HEK293 (cell line): ENCODE measurements around the gene ISX.

Experiments
- CTCF ChIA-PET: fragments of 350-600 bp; formaldehyde crosslinking; extraction: SDS; loops from one replicate; lab custom pipeline; 2021; ENCODE audit warnings: antibody characterized with exemption; lab: Yijun Ruan, JAX
- POLR2A ChIA-PET: fragments of 300-600 bp; formaldehyde crosslinking; extraction: SDS; loops from one replicate; lab custom pipeline; 2020; ENCODE audit warnings: antibody characterized with exemption, inconsistent platforms; lab: Yijun Ruan, JAX
- H3K27ac ChIP-seq: fragments of 200-500 bp; sonication (Bioruptor generic); 2 replicates; pipeline ENCODE4 v1.5.1; 2014; ENCODE audit warnings: low read depth, low read length, control low read depth, inconsistent platforms; ENCODE audit errors: extremely low read depth
- H3K36me3 ChIP-seq, 2 experiments: fragments of 200-500 bp in 1 of 2; sonication (Bioruptor generic) in 1 of 2; 1 replicate in 1 of 2; 2 replicates in 1 of 2; pipeline ENCODE4 v1.5.1; 2014 to 2017; ENCODE audit warnings: inconsistent platforms in 2 of 2, low read length in 2 of 2; ENCODE audit not compliant: control insufficient read depth in 2 of 2, insufficient read depth in 1 of 2
- H3K4me1 ChIP-seq: fragments of 200-500 bp; sonication (Bioruptor generic); 2 replicates; pipeline ENCODE4 v1.5.1; 2014; ENCODE audit warnings: mild to moderate bottlenecking, low read length, inconsistent platforms; ENCODE audit not compliant: control insufficient read depth, insufficient read depth
- H3K4me3 ChIP-seq: 2 replicates; pipeline ENCODE4 v1.5.1; 2011; ENCODE audit warnings: low read depth, mild to moderate bottlenecking, control low read depth, low read length, moderate library complexity
- H3K9me3 ChIP-seq: fragments of 200-500 bp; sonication (Bioruptor generic); 2 replicates; pipeline ENCODE4 v1.5.1; 2014; ENCODE audit warnings: low read depth, low read length, inconsistent platforms; ENCODE audit not compliant: control insufficient read depth, insufficient read depth
- BCL11B ChIP-seq: fragments of 450-650 bp; formaldehyde crosslinking; IDR thresholded peaks from 2 replicates; pipeline ENCODE4 v1.5.1; 2016; ENCODE audit warnings: low read depth, missing biosample characterization, missing genetic modification characterization
- KLF8 ChIP-seq: fragments of 450-650 bp; formaldehyde crosslinking; IDR thresholded peaks from 2 replicates; pipeline ENCODE4 v1.5.1; 2016; ENCODE audit warnings: missing biosample characterization, missing genetic modification characterization
- MEIS1 ChIP-seq: sonication (generic); formaldehyde crosslinking; IDR thresholded peaks from 2 replicates; pipeline ENCODE4 v1.8.1; 2022; ENCODE audit warnings: missing genetic modification reagents, mild to moderate bottlenecking, borderline replicate concordance
- MYNN ChIP-seq: fragments of 450-650 bp; formaldehyde crosslinking; IDR thresholded peaks from 2 replicates; pipeline ENCODE4 v1.5.1; 2016; ENCODE audit warnings: missing biosample characterization, missing genetic modification characterization, borderline replicate concordance
- TRIM28 ChIP-seq: IDR thresholded peaks from 2 replicates; pipeline ENCODE4 v1.6.1; 2011; ENCODE audit warnings: low read length, control low read depth, borderline replicate concordance
- WT1 ChIP-seq: fragments of 450-650 bp; formaldehyde crosslinking; IDR thresholded peaks from 2 replicates; pipeline ENCODE4 v1.5.1; 2016; ENCODE audit warnings: missing biosample characterization, missing genetic modification characterization
- ZEB2 ChIP-seq: fragments of 450-650 bp; formaldehyde crosslinking; IDR thresholded peaks from 2 replicates; pipeline ENCODE4 v1.5.1; 2016; ENCODE audit warnings: missing biosample characterization, missing genetic modification characterization
- ZNF140 ChIP-seq: fragments of 450-650 bp; formaldehyde crosslinking; IDR thresholded peaks from 2 replicates; pipeline ENCODE4 v1.5.1; 2016; ENCODE audit warnings: missing biosample characterization, missing genetic modification characterization
- ZNF155 ChIP-seq: fragments of 450-650 bp; formaldehyde crosslinking; IDR thresholded peaks from 2 replicates; pipeline ENCODE4 v1.5.1; 2016; ENCODE audit warnings: missing biosample characterization, missing genetic modification characterization
- ZNF221 ChIP-seq: fragments of 450-650 bp; formaldehyde crosslinking; IDR thresholded peaks from 2 replicates; pipeline ENCODE4 v1.5.1; 2017; ENCODE audit warnings: missing biosample characterization, missing genetic modification characterization, borderline replicate concordance
- ZNF23 ChIP-seq: fragments of 450-650 bp; formaldehyde crosslinking; IDR thresholded peaks from 2 replicates; pipeline ENCODE4 v1.5.1; 2016; ENCODE audit warnings: missing biosample characterization, missing genetic modification characterization, borderline replicate concordance
- ZNF501 ChIP-seq: fragments of 450-650 bp; formaldehyde crosslinking; IDR thresholded peaks from 2 replicates; pipeline ENCODE4 v1.5.1; 2016; ENCODE audit warnings: missing biosample characterization, missing genetic modification characterization
- ZNF621 ChIP-seq: fragments of 450-650 bp; formaldehyde crosslinking; IDR thresholded peaks from 2 replicates; pipeline ENCODE4 v1.5.1; 2017; ENCODE audit warnings: missing biosample characterization, missing genetic modification characterization
- ZNF768 ChIP-seq: fragments of 450-650 bp; formaldehyde crosslinking; IDR thresholded peaks from 2 replicates; pipeline ENCODE4 v1.5.1; 2018; ENCODE audit warnings: missing biosample characterization, mild to moderate bottlenecking, missing genetic modification characterization
- TF ChIP-seq, protein P1 (sequence below): fragments of 450-650 bp; formaldehyde crosslinking; conservative IDR thresholded peaks from 2 replicates; pipeline ENCODE4 v1.5.1; 2016; ENCODE audit warnings: low read depth, missing biosample characterization, missing genetic modification characterization
- TF ChIP-seq, protein P2 (sequence below): fragments of 450-650 bp; formaldehyde crosslinking; IDR thresholded peaks from 2 replicates; pipeline ENCODE4 v1.5.1; 2016; ENCODE audit warnings: missing biosample characterization, missing genetic modification characterization
- TF ChIP-seq, protein P3 (sequence below): fragments of 450-650 bp; formaldehyde crosslinking; IDR thresholded peaks from 2 replicates; pipeline ENCODE4 v1.5.1; 2016; ENCODE audit warnings: missing biosample characterization, missing genetic modification characterization
- TF ChIP-seq, protein P4 (sequence below): fragments of 450-650 bp; formaldehyde crosslinking; IDR thresholded peaks from 2 replicates; pipeline ENCODE4 v1.5.1; 2017; ENCODE audit warnings: missing biosample characterization, mild to moderate bottlenecking, missing genetic modification characterization, moderate library complexity

ISX gene

DNA sequence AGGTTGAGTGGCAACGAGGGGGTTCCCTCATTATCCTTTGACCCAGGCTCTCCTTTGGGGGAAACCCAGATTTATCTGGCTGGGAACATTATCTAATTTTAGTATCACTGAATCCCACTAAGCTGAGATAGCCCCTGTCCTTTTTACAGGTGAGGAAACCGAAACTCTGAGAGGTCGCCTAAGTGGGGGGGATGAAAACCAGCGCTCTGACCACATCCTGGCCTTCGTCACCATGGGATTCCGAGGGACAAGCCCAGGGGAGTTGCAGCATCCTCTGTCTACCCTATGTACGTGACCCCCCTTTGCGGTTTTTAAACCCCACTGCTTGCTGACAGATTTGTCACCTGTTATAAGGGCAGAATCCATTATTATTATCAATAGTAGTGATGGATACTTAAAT is 61.0 kb downstream of the ISX start (continued):
- no peak for TF ChIP-seq ZNF501
- TF ChIP-seq, protein P1, sequence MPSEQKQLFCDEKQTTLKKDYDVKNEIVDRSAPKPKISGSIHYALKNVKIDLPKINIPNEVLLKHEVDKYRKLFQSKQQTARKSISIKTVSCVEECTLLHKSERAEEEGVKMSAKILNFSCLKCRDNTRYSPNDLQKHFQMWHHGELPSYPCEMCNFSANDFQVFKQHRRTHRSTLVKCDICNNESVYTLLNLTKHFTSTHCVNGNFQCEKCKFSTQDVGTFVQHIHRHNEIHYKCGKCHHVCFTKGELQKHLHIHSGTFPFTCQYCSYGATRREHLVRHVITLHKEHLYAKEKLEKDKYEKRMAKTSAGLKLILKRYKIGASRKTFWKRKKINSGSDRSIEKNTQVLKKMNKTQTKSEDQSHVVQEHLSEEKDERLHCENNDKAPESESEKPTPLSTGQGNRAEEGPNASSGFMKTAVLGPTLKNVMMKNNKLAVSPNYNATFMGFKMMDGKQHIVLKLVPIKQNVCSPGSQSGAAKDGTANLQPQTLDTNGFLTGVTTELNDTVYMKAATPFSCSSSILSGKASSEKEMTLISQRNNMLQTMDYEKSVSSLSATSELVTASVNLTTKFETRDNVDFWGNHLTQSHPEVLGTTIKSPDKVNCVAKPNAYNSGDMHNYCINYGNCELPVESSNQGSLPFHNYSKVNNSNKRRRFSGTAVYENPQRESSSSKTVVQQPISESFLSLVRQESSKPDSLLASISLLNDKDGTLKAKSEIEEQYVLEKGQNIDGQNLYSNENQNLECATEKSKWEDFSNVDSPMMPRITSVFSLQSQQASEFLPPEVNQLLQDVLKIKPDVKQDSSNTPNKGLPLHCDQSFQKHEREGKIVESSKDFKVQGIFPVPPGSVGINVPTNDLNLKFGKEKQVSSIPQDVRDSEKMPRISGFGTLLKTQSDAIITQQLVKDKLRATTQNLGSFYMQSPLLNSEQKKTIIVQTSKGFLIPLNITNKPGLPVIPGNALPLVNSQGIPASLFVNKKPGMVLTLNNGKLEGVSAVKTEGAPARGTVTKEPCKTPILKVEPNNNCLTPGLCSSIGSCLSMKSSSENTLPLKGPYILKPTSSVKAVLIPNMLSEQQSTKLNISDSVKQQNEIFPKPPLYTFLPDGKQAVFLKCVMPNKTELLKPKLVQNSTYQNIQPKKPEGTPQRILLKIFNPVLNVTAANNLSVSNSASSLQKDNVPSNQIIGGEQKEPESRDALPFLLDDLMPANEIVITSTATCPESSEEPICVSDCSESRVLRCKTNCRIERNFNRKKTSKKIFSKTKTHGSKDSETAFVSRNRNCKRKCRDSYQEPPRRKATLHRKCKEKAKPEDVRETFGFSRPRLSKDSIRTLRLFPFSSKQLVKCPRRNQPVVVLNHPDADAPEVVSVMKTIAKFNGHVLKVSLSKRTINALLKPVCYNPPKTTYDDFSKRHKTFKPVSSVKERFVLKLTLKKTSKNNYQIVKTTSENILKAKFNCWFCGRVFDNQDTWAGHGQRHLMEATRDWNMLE (tag by site-specific recombination) = no peak

DNA sequence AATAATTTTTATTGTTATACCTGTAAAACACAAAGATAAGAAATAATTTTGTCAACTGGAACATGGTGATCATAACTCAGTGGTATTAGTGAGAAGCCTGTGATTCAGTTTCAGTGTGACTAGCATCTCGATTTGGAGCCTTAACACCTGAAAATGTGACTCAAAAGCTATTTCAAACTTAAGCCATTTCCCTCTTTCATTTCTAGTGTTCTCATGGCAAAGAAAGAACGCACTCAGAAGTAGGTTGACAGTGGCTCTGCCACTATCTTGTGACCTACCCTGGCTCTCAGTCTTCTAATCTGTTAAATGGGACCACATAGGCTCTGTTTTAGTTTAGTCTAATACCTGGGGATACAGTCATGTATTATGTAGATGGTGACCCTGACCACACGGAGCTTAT is 62.7 kb downstream of the ISX start:
- no peaks in the 10 kb centered on the region for H3K4me1 ChIP-seq
- TF ChIP-seq ZNF501 (no peak), TRIM28 (no peak), WT1 (tag by site-specific recombination) (no peak), ZNF140 (tag by site-specific recombination) (no peak), MYNN (tag by site-specific recombination) (no peak), ZNF768 (tag by site-specific recombination) (no peak)
- TF ChIP-seq, protein P1 (tag by site-specific recombination) = no peak
- H3K4me3 ChIP-seq = no peak overlapping the region
- H3K36me3 ChIP-seq = no peaks in the 10 kb centered on the region
- ChIA-PET POLR2A (no interaction called here), CTCF (interaction anchor here (0.6 to 2.0 kb wide), 2 partner anchors 22 to 27 kb away, joined by 3 to 8 read pairs; no protein-coding TSS in a partner anchor)
- no peak overlapping the region for H3K27ac ChIP-seq
- no peaks in the 10 kb centered on the region for H3K9me3 ChIP-seq

DNA sequence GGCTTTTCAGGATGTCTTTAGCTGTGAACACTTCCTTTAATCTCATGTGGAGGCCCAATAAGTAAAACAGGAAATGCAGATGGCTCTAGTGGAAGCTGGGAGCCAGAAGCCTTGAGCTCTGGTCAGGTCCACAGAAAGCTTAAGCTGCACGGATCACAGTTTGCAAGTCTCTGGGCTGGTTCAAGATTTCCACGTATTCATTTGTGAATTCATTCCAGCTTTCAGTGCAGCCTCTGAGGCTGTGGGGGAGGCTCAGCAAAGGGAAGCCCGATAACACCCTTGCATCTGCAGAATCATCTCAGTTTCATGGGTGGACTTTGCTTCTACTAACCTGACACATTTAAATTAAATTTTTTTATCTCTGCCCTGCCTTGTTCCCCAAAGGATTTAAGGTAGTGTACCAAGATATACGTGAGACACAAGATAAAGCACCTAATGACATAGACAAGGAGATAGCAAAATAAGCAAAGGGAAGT is 65.6 kb downstream of the ISX start:
- no peak overlapping the region for H3K4me3 ChIP-seq
- no peaks in the 10 kb centered on the region for H3K36me3 ChIP-seq
- H3K27ac ChIP-seq = no peak overlapping the region
- ChIA-PET CTCF (interaction anchor here (0.6 to 2.4 kb wide), 5 partner anchors 18 to 117 kb away, joined by 3 to 11 read pairs (median 4); no protein-coding TSS in a partner anchor), POLR2A (interaction anchor here (0.6 kb wide), 2 partner anchors 9 to 170 kb away, joined by 3 read pairs; no protein-coding TSS in a partner anchor)
- H3K4me1 ChIP-seq = no peaks in the 10 kb centered on the region
- no peaks in the 10 kb centered on the region for H3K9me3 ChIP-seq
- TF ChIP-seq, protein P2, sequence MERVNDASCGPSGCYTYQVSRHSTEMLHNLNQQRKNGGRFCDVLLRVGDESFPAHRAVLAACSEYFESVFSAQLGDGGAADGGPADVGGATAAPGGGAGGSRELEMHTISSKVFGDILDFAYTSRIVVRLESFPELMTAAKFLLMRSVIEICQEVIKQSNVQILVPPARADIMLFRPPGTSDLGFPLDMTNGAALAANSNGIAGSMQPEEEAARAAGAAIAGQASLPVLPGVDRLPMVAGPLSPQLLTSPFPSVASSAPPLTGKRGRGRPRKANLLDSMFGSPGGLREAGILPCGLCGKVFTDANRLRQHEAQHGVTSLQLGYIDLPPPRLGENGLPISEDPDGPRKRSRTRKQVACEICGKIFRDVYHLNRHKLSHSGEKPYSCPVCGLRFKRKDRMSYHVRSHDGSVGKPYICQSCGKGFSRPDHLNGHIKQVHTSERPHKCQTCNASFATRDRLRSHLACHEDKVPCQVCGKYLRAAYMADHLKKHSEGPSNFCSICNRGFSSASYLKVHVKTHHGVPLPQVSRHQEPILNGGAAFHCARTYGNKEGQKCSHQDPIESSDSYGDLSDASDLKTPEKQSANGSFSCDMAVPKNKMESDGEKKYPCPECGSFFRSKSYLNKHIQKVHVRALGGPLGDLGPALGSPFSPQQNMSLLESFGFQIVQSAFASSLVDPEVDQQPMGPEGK = no peak
- no peak for TF ChIP-seq ZNF621
- TF ChIP-seq BCL11B (tag by site-specific recombination) = no peak
- TF ChIP-seq ZNF23 (tag by site-specific recombination) = no peak
- TF ChIP-seq ZNF221 = no peak
- TF ChIP-seq, protein P3, sequence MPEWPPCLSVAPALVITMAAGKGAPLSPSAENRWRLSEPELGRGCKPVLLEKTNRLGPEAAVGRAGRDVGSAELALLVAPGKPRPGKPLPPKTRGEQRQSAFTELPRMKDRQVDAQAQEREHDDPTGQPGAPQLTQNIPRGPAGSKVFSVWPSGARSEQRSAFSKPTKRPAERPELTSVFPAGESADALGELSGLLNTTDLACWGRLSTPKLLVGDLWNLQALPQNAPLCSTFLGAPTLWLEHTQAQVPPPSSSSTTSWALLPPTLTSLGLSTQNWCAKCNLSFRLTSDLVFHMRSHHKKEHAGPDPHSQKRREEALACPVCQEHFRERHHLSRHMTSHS (tag by site-specific recombination) = no peak
- no peak for TF ChIP-seq KLF8 (tag by site-specific recombination)
- TF ChIP-seq ZNF155 = no peak
- TF ChIP-seq, protein P4, sequence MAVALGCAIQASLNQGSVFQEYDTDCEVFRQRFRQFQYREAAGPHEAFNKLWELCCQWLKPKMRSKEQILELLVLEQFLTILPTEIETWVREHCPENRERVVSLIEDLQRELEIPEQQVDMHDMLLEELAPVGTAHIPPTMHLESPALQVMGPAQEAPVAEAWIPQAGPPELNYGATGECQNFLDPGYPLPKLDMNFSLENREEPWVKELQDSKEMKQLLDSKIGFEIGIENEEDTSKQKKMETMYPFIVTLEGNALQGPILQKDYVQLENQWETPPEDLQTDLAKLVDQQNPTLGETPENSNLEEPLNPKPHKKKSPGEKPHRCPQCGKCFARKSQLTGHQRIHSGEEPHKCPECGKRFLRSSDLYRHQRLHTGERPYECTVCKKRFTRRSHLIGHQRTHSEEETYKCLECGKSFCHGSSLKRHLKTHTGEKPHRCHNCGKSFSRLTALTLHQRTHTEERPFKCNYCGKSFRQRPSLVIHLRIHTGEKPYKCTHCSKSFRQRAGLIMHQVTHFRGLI (tag by site-specific recombination) = no peak
- TF ChIP-seq MYNN (tag by site-specific recombination) = no peak
- TF ChIP-seq ZEB2 (tag by site-specific recombination) = no peak
- no peak for TF ChIP-seq MEIS1 (CRISPR knock-in tag)
